EH (cell line): Measurements from ENCODE around the gene CD300C.
"Not testable (repeated sequence)": the region's sequence is repeated elsewhere in the genome, so short reads cannot be mapped to it uniquely, and the experiment has no call there.

Experiments used
- DNase-seq: peaks from one replicate; pipeline ENCODE4 v3.0.0-alpha.2; 2015; ENCODE audit warnings: low read depth

The CD300C gene

GRCh38 chr17:74531231-74531761 lies 14.6 kb downstream of the CD300C start, which contains the start of gene CD300LB:
Gene CD300LB, minus strand, starts transcription at chr17:74531475. Its CDS starts 125 bp downstream, at chr17:74531350.
- no peak for DNase-seq

- DNase-seq = no peak
These were observed 15.1 kb downstream of the CD300C start for GRCh38 chr17:74530831-74531150.

- no peak for DNase-seq
These were observed 16.7 kb downstream of the CD300C start for GRCh38 chr17:74529243-74529642.

GRCh38 chr17:74528491-74529199 lies 17.3 kb downstream of the CD300C start:
- no peak for DNase-seq

GRCh38 chr17:74527756-74528155 lies 18.2 kb downstream of the CD300C start:
- no peak for DNase-seq

- DNase-seq = no peak
These were observed 18.8 kb downstream of the CD300C start for GRCh38 chr17:74527081-74527480.

GRCh38 chr17:74526681-74527080 lies 19.2 kb downstream of the CD300C start:
- no peak for DNase-seq

- no peak for DNase-seq
These were observed 20.1 kb downstream of the CD300C start for GRCh38 chr17:74525781-74526288.

- no peak for DNase-seq
These were observed 20.5 kb downstream of the CD300C start for GRCh38 chr17:74525465-74525725.

- no peak for DNase-seq
These were observed 21.1 kb downstream of the CD300C start for GRCh38 chr17:74524653-74525464.

GRCh38 chr17:74523308-74523707 lies 22.6 kb downstream of the CD300C start:
- DNase-seq = no peak

GRCh38 chr17:74522381-74523105 lies 23.4 kb downstream of the CD300C start:
- no peak for DNase-seq

GRCh38 chr17:74521701-74522201 lies 24.2 kb downstream of the CD300C start:
- DNase-seq = no peak

- DNase-seq = no peak
These were observed 25.0 kb downstream of the CD300C start for GRCh38 chr17:74520790-74521480.

- no peak for DNase-seq
These were observed 25.9 kb downstream of the CD300C start for GRCh38 chr17:74520016-74520434.

- DNase-seq = not testable (repeated sequence)
These were observed 27.4 kb downstream of the CD300C start for GRCh38 chr17:74518413-74518981.

GRCh38 chr17:74516561-74517328 lies 29.2 kb downstream of the CD300C start:
- no peak for DNase-seq

- no peak for DNase-seq
These were observed 30.0 kb downstream of the CD300C start for GRCh38 chr17:74515941-74516340.

- DNase-seq = no peak
These were observed 31.1 kb downstream of the CD300C start for GRCh38 chr17:74514632-74515334.
